ENCODE measurements around the gene ZNF830.

DNA sequence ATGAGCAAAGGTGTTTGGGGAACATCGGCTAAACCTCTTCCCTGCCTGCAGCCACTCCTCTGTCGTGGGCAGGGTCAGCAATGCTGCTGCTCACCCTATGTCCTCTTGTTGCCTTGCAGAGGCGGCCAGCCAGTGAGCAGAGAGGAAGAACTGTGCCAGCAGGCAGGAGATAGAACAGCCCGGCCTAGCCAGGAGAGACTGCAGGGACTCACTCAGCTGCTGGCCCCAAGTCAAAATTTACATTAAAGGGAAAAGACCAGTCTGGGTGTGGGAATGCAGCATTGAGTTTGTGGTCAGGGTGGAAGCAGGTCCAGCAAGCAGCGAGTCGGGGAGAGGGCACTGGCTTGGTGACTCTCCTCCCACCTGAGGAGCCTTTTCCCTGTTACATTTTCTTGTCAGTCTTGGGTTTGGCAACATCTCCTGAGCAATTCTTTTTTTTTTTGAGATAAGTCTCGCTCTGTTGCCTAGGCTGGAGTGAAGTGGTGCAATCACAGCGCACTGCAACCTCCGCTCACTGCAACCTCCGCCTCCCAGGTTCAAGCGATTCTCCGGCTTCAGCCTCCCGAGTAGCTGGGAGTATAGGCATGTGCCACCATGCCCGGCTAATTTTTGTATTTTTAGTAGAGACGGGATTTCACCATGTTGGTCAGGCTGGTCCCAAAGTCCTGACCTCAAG is 41.7 kb downstream of the ZNF830 start:
- TF ChIP-seq FOSL1 (IDR thresholded peaks at IDR 0.05; ENCODE audit: low read depth) (no peak), POLR2AphosphoS5 (IDR thresholded peaks at IDR 0.05; ENCODE audit: low read depth, low read length) (no peak), ELF1 (IDR thresholded peaks at IDR 0.05; ENCODE audit: borderline replicate concordance, low read depth) (no peak), RAD21 (IDR thresholded peaks at IDR 0.05; ENCODE audit: low read depth) (no peak), POLR2A (IDR thresholded peaks at IDR 0.05; ENCODE audit: borderline replicate concordance, extremely low read depth, insufficient read depth, insufficient read length) (no peak), EZH2 (IDR thresholded peaks at IDR 0.05) (no peak), TCF7L2 (IDR thresholded peaks at IDR 0.05; ENCODE audit: borderline replicate concordance, extremely low read depth, insufficient read depth, insufficient read length) (no peak), EZH2phosphoT487 (IDR thresholded peaks at IDR 0.05; ENCODE audit: borderline replicate concordance) (no peak), SP1 (IDR thresholded peaks at IDR 0.05; ENCODE audit: low read depth) (no peak), CBX3 (IDR thresholded peaks at IDR 0.05; ENCODE audit: low read depth) (no peak), CEBPB (IDR thresholded peaks at IDR 0.05; ENCODE audit: low read depth) (no peak)
- TF ChIP-seq, protein P1, sequence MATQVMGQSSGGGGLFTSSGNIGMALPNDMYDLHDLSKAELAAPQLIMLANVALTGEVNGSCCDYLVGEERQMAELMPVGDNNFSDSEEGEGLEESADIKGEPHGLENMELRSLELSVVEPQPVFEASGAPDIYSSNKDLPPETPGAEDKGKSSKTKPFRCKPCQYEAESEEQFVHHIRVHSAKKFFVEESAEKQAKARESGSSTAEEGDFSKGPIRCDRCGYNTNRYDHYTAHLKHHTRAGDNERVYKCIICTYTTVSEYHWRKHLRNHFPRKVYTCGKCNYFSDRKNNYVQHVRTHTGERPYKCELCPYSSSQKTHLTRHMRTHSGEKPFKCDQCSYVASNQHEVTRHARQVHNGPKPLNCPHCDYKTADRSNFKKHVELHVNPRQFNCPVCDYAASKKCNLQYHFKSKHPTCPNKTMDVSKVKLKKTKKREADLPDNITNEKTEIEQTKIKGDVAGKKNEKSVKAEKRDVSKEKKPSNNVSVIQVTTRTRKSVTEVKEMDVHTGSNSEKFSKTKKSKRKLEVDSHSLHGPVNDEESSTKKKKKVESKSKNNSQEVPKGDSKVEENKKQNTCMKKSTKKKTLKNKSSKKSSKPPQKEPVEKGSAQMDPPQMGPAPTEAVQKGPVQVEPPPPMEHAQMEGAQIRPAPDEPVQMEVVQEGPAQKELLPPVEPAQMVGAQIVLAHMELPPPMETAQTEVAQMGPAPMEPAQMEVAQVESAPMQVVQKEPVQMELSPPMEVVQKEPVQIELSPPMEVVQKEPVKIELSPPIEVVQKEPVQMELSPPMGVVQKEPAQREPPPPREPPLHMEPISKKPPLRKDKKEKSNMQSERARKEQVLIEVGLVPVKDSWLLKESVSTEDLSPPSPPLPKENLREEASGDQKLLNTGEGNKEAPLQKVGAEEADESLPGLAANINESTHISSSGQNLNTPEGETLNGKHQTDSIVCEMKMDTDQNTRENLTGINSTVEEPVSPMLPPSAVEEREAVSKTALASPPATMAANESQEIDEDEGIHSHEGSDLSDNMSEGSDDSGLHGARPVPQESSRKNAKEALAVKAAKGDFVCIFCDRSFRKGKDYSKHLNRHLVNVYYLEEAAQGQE (IDR thresholded peaks at IDR 0.05; ENCODE audit: low read depth) = no peak
- TF ChIP-seq, protein P2, sequence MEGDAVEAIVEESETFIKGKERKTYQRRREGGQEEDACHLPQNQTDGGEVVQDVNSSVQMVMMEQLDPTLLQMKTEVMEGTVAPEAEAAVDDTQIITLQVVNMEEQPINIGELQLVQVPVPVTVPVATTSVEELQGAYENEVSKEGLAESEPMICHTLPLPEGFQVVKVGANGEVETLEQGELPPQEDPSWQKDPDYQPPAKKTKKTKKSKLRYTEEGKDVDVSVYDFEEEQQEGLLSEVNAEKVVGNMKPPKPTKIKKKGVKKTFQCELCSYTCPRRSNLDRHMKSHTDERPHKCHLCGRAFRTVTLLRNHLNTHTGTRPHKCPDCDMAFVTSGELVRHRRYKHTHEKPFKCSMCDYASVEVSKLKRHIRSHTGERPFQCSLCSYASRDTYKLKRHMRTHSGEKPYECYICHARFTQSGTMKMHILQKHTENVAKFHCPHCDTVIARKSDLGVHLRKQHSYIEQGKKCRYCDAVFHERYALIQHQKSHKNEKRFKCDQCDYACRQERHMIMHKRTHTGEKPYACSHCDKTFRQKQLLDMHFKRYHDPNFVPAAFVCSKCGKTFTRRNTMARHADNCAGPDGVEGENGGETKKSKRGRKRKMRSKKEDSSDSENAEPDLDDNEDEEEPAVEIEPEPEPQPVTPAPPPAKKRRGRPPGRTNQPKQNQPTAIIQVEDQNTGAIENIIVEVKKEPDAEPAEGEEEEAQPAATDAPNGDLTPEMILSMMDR (IDR thresholded peaks at IDR 0.05 in 2 of 3, conservative IDR thresholded peaks at IDR 0.05 in 1 of 3; ENCODE audit: borderline replicate concordance in 1 of 3, insufficient read depth in 1 of 3, low read depth in 2 of 3, low read length in 2 of 3) = no peak
- TF ChIP-seq, protein P3, sequence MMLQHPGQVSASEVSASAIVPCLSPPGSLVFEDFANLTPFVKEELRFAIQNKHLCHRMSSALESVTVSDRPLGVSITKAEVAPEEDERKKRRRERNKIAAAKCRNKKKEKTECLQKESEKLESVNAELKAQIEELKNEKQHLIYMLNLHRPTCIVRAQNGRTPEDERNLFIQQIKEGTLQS (IDR thresholded peaks at IDR 0.05) = no peak
